Epithelial cell of proximal tubule (primary cell): ENCODE results near the gene IL1RAPL2. TPM values are rescaled to one million over a fixed set of nuclear protein-coding genes. Genes with fewer than 3 reads are reported as not detected.

Experiments used
- DNase-seq: peaks from one replicate; pipeline ENCODE4 v3.0.0-alpha.2; 2011; ENCODE audit warnings: low read depth
- H3K4me3 ChIP-seq: 2 replicates; pipeline ENCODE4 v1.5.1; 2011; ENCODE audit warnings: low read depth, mild to moderate bottlenecking, low read length
- total RNA-seq: library from RNA; depleted of rRNA; stranded (reverse); fragments of >200 nt; gene quantifications from 2 replicates; pipeline ENCODE4 v1.2.3, GENCODE V29; 2015
- TF ChIP-seq, protein P1 (sequence below): conservative IDR thresholded peaks from 2 replicates; pipeline ENCODE4 v1.5.1; 2012; ENCODE audit warnings: low read depth, mild to moderate bottlenecking, low read length

The IL1RAPL2 gene
- total RNA-seq, 1 donor from 2014 or later = not detected

- TF ChIP-seq, protein P1, sequence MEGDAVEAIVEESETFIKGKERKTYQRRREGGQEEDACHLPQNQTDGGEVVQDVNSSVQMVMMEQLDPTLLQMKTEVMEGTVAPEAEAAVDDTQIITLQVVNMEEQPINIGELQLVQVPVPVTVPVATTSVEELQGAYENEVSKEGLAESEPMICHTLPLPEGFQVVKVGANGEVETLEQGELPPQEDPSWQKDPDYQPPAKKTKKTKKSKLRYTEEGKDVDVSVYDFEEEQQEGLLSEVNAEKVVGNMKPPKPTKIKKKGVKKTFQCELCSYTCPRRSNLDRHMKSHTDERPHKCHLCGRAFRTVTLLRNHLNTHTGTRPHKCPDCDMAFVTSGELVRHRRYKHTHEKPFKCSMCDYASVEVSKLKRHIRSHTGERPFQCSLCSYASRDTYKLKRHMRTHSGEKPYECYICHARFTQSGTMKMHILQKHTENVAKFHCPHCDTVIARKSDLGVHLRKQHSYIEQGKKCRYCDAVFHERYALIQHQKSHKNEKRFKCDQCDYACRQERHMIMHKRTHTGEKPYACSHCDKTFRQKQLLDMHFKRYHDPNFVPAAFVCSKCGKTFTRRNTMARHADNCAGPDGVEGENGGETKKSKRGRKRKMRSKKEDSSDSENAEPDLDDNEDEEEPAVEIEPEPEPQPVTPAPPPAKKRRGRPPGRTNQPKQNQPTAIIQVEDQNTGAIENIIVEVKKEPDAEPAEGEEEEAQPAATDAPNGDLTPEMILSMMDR = no peak
- no peak overlapping the region for H3K4me3 ChIP-seq
- DNase-seq = no peak
Observed at GRCh38 chrX:104842646-104843045, 276.6 kb downstream of the IL1RAPL2 start.

DNA sequence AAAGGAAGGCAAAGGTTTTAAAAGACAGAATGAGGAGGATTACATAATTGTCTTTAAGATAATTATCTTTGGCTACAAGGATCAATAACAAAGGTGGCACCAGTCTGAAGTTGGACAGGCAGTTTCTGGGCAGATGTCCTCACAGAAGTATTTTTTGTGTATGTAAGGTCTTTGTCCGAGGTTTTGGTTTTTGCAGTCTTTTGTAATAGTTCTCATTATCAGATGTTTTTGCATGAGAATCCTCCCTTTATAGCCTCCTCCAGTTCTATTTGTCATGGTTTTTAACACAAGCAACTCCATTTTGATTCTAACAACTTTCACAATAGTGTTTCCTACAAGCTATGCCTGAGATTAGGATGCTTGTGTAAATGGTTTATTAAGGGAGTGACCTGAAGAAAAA, 286.2 kb downstream of the IL1RAPL2 start:
- TF ChIP-seq, protein P1 = no peak
- DNase-seq = no peak
- no peak overlapping the region for H3K4me3 ChIP-seq

GRCh38 chrX:104854188-104854587, 288.2 kb downstream of the IL1RAPL2 start:
- no peak overlapping the region for H3K4me3 ChIP-seq
- TF ChIP-seq, protein P1 = no peak
- no peak for DNase-seq

DNA sequence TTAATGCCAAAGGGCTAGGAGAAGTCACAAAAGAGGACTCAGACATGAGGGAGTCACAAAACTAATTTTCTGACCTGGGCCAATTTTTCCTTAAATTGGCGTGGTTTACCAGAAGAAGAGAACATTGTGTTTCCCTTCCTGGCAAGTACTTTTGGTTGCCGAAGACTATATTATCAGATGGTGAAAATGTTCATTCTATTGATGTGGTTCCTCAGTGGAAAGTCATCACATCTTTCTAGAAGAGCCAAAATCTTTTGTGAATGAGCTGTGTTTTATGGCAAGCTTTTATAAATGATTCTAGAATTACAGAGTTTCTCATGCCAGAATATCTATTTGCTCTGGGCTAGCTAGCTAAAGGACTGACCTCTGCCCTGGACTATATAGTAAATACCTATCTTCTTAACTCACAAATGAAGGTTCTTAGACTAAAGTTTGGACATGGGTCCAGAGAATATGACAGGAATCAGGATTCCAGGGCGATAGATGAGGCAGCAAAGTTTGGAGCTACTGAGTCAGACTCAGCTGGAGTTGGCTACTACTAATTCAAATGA, 288.9 kb downstream of the IL1RAPL2 start:
- H3K4me3 ChIP-seq = no peak overlapping the region
- TF ChIP-seq, protein P1 = no peak
- DNase-seq = no peak

- DNase-seq = no peak
- TF ChIP-seq, protein P1 = no peak
- H3K4me3 ChIP-seq = no peak overlapping the region
Observed at GRCh38 chrX:104863466-104863865, 297.5 kb downstream of the IL1RAPL2 start.

- no peak overlapping the region for H3K4me3 ChIP-seq
- no peak for DNase-seq
- TF ChIP-seq, protein P1 = no peak
Observed at GRCh38 chrX:104864296-104864695, 298.3 kb downstream of the IL1RAPL2 start.

GRCh38 chrX:104877504-104877903, 311.5 kb downstream of the IL1RAPL2 start:
- no peak for DNase-seq
- TF ChIP-seq, protein P1 = no peak
- H3K4me3 ChIP-seq = no peak overlapping the region
